Measurements from ENCODE around the gene TTC23L. TPM values are rescaled to one million over a fixed set of nuclear protein-coding genes. Genes with fewer than 3 reads are reported as not detected.
"Not testable (repeated sequence)": the region's sequence is repeated elsewhere in the genome, so short reads cannot be mapped to it uniquely, and the experiment has no call there.

Gene TTC23L
- total RNA-seq, 2 donors from 2014 or later = 0.12 TPM; not detected in 1

- ATAC-seq; intact Hi-C loops (cut with DNase I, micrococcal nuclease); DNase-seq: not testable (repeated sequence)
Observed at GRCh38 chr5:34830827-34831226, 8.1 kb upstream of the TTC23L start.

GRCh38 chr5:34831303-34831702 lies 7.7 kb upstream of the TTC23L start:
- ATAC-seq (no peak), DNase-seq (no peak)
- intact Hi-C loops (cut with DNase I, micrococcal nuclease) = no loop called here

GRCh38 chr5:34832568-34832967 lies 6.4 kb upstream of the TTC23L start:
- no peak for DNase-seq
- no peak for ATAC-seq
- intact Hi-C loops (cut with DNase I, micrococcal nuclease) = no loop called here

- ATAC-seq (no peak), DNase-seq (no peak)
- intact Hi-C loops (cut with DNase I, micrococcal nuclease) = no loop called here
Observed at GRCh38 chr5:34833090-34833489, 5.9 kb upstream of the TTC23L start.

DNA sequence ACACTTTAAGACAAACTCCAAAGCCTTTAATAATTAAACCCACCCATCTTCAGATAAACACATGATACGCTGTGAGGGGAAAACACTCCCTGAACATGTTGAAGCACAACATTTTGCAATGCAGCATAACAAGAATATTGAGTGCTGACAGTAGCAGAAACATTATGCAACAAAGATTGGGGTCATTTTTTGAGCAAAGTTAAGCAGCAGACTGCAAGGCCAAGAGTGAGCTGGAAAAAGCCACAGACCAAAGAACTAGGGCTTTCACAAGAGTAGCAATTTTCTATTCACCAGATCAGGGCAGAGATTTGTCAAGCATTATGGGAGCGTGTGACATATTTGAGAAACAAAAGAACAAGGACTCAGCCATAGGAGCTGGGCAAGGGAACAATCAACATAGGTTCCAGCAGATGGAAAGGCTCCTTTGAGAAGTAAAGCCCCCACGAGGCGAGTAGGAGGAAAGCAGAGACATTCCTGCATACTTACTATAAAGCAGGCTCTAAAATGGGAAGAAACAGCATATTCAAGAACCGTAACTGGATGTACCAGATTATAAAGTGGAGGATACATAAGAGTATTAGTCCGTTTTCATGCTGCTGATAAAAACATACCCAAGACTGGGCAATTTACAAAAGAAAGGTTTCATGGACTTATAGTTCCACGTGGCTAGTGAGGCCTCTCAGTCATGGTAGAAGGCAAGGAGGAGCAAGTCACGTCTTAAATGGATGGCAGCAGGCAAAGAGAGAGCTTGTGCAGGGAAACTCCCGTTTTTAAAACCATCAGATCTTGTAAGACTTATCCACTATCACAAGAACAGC lies 4.8 kb upstream of the TTC23L start:
- no peak for ATAC-seq
- DNase-seq = no peak
- intact Hi-C loops (cut with DNase I, micrococcal nuclease) = no loop called here

GRCh38 chr5:34834794-34835089 lies 4.2 kb upstream of the TTC23L start:
- DNase-seq (no peak), ATAC-seq (no peak)
- intact Hi-C loops (cut with DNase I, micrococcal nuclease) = loop anchor here in 1 of 2 donors (5.0 kb wide), 1 partner anchor 177 kb away; the partner anchor contains the start of gene RAI14

- intact Hi-C loops (cut with DNase I, micrococcal nuclease) = loop anchor here in 1 of 2 donors (5.0 kb wide), 1 partner anchor 178 kb away; the partner anchor contains the start of gene RAI14
- ATAC-seq (no peak), DNase-seq (no peak)
Observed at GRCh38 chr5:34835664-34836063, 3.3 kb upstream of the TTC23L start.

GRCh38 chr5:34841816-34842215 lies 2.9 kb downstream of the TTC23L start:
- ATAC-seq = no peak
- DNase-seq = no peak
- intact Hi-C loops (cut with DNase I, micrococcal nuclease) = no loop called here

GRCh38 chr5:34842554-34842953 lies 3.6 kb downstream of the TTC23L start:
- intact Hi-C loops (cut with DNase I, micrococcal nuclease) = no loop called here
- ATAC-seq (no peak), DNase-seq (no peak)

GRCh38 chr5:34843497-34843896 lies 4.5 kb downstream of the TTC23L start:
- DNase-seq = no peak
- ATAC-seq = no peak
- intact Hi-C loops (cut with DNase I, micrococcal nuclease) = no loop called here

GRCh38 chr5:34844106-34844505 lies 5.1 kb downstream of the TTC23L start:
- DNase-seq (no peak), ATAC-seq (no peak)
- intact Hi-C loops (cut with DNase I, micrococcal nuclease) = no loop called here

DNA sequence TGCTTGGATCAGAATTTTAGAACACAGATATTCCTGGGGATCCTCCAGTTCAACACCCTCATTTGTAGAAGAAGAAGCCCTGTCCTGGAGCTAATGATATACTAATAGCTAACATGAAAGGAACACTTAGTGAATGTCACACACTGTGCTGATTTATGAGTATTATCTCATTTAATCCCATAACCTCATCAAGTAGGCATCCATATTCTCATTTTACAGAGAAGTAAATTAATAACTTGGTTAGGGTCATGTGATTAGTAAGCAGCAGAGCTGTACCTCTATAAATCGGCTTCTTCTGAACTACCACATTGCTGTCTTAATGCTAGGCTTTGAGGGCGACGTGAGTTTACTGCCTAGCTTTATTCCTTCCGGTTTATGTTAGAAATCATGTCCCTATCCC lies 6.0 kb downstream of the TTC23L start:
- DNase-seq (no peak), ATAC-seq (no peak)
- intact Hi-C loops (cut with DNase I, micrococcal nuclease) = no loop called here

DNA sequence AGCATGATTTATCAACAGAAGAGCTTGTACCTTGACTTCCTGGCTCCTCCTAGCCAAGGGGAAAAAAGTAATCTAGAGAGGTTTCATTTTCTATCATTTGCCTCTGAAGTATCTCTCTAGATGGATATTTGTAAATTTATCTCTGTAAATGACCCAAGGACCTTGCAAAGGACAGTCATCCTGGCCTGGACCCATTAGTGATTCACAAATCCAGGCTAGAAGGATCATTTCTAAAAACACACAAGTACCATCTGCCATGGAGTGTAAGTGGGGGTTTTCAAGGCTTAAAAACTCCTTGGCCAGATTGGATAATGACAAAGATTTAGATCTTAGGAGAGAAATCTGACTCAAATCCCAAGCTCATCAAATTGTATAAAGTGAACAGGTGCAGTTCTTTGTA lies 8.1 kb downstream of the TTC23L start:
- no peak for ATAC-seq

DNA sequence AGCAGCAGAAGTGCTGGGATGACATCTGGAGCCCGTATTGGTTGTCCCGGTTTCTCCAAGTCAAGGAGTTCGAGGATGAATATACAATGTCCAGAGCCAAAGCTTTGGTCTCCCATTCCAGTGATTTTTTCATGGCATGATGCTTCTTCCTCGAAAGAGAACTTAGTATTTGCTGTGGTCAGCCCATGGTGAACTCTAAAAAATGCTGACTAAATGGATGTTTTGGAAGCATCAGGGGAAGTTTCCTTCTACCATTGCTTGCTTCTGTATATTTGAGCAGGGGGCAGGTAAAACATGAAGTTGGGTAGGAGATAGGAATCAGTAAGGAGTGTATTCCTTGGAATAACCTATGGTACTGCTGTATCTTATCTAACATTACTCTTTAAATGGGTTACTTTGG lies 8.6 kb downstream of the TTC23L start:
- ATAC-seq (no peak), DNase-seq (no peak)
- intact Hi-C loops (cut with DNase I, micrococcal nuclease) = no loop called here

More for the DNA sequence above, 8.1 kb downstream of the TTC23L start:
- DNase-seq = no peak
- intact Hi-C loops (cut with DNase I, micrococcal nuclease) = no loop called here

DNA sequence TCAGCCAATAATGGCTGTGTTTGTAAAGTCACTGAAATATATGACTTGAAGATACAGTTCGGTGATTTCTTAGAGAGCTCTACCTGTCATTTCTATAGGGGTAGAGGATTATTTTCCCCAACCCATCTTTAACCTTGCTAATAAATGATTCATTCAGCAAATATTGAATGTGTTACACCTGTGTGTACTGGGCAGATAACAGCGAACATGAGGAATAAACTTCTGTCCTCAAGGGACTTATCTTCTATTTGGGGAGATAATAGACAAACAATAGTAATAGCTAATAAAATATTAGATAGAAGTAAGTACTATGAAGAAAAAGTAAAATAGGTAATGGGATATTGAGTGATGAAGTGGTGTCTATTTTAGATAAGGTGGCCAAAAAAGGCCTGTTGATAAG lies 9.3 kb downstream of the TTC23L start:
- DNase-seq = no peak
- intact Hi-C loops (cut with DNase I, micrococcal nuclease) = no loop called here
- ATAC-seq = no peak

DNA sequence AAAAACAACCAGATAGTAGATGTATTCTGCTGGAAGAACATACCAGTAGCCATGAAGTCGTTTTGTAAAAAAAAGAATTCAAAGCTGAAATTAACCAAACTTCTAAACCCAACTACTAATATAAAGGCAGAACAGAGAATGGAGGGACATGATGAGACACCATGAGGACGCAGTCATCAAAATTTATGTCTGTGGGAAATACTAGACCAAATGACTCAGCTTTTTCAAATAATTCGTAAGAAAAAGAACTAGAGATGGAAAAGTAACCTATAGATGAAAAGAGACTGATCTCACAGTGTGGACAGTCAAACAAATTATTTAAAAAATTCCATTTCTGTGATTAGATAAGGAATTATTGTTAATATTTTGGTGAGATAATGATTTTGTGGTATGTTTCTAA lies 10.3 kb downstream of the TTC23L start:
- ATAC-seq = no peak
- intact Hi-C loops (cut with DNase I, micrococcal nuclease) = no loop called here

GRCh38 chr5:34854459-34855174 lies 15.7 kb downstream of the TTC23L start:
- no peak for DNase-seq
- no peak for ATAC-seq
- intact Hi-C loops (cut with DNase I, micrococcal nuclease) = no loop called here

More for the DNA sequence above, 10.3 kb downstream of the TTC23L start:
- DNase-seq = no peak

- intact Hi-C loops (cut with DNase I, micrococcal nuclease) = no loop called here
- ATAC-seq (no peak), DNase-seq (no peak)
Observed at GRCh38 chr5:34857161-34857560, 18.2 kb downstream of the TTC23L start.

DNA sequence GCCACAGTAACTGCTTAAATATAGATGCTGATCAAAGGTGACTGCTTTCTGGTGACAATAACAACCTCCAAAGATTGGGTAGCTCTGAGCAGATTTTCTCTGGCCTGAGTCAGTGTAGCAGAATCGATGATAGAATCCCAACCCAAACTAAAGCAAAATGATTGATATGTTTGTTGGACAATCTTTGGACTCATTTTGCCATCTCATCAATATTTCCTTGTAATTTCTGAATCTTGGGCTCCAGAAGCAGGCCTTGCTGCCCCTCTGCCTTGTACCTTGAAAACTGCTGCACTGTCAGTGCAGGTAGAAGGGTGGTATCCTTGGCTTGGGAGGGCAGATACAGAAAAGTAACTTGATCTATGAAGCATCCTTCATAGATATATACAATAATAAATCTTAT lies 18.9 kb downstream of the TTC23L start:
- no peak for ATAC-seq
- DNase-seq = no peak
- intact Hi-C loops (cut with DNase I, micrococcal nuclease) = no loop called here

DNA sequence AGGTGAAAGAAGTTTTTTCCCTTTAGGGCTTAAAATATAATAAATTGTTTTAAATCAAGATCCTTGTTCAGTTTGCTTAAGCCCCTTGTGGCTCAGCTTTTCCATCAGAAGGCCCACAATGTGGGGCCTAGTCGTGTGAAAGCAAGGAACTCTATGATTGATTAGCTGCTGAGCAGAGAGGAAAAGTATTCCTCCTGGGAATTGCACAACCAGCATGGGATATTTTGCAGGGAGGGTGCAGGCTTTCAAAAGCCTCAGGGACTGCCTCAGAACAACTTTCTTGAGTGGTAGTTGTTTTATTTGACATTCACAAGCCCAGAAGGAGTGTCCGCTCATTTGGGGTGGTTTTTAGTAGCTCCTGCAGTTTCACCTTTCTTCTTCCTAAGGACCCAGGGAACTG lies 19.8 kb downstream of the TTC23L start:
- DNase-seq = no peak
- intact Hi-C loops (cut with DNase I, micrococcal nuclease) = no loop called here
- no peak for ATAC-seq

Measured in left colon (tissue), 2 donors.